RPMI8226 (cell line): Measurements from ENCODE around the gene KIFC3.

Experiments used
- DNase-seq: peaks from one replicate; pipeline ENCODE4 v3.0.0-alpha.2; 2015

Gene KIFC3

GRCh38 chr16:57711346-57711745, 90.9 kb downstream of the KIFC3 start:
- DNase-seq = no peak

GRCh38 chr16:57709663-57710062, 92.6 kb downstream of the KIFC3 start:
- DNase-seq = no peak
